Endothelial cell of umbilical vein (primary cell): Measurements from ENCODE around the gene COL18A1. TPM values are rescaled to one million over a fixed set of nuclear protein-coding genes. Genes with fewer than 3 reads are reported as not detected.

Experiments
- BruUV-seq: library from RNA; stranded (reverse); fragments of 400-500 nt; replicated peaks from 2 replicates; lab custom pipeline; 2021; lab: Mats Ljungman, UMichigan
- CTCF ChIA-PET: fragments of 300-600, 350-600 bp; sonication (Branson Sonifier 250); formaldehyde crosslinking; loops from one replicate; lab custom pipeline; 2021; ENCODE audit warnings: antibody characterized with exemption, inconsistent platforms; lab: Charles Lee
- POLR2A ChIA-PET: fragments of 300-600, 350-600 bp; sonication (Branson Sonifier 250); formaldehyde crosslinking; loops from one replicate; lab custom pipeline; 2021; ENCODE audit warnings: antibody characterized with exemption, inconsistent platforms; lab: Charles Lee
- DNase-seq: peaks from one replicate; pipeline ENCODE4 v3.0.0-alpha.2; 2011; ENCODE audit warnings: low read depth, low spot score
- FAIRE-seq: peaks from 2 replicates; lab custom pipeline; 2011; peaks lifted over from hg19 to GRCh38; lab: Jason Lieb, UNC
- H2AFZ ChIP-seq: 2 replicates; pipeline ENCODE4 v1.6.0; 2012; ENCODE audit warnings: low read depth, low read length, control low read depth, inconsistent platforms
- H3K27ac ChIP-seq: 2 replicates; pipeline ENCODE4 v1.5.1; 2011; ENCODE audit warnings: low read depth, mild to moderate bottlenecking, control low read depth, low read length, moderate library complexity; ENCODE audit not compliant: insufficient read depth
- H3K27me3 ChIP-seq, 2 experiments: 2 replicates each; pipeline versions ENCODE4 v1.6.0 to v1.6.1; 2011; ENCODE audit warnings: low read length in 2 of 2, mixed read lengths in 1 of 2; ENCODE audit not compliant: control insufficient read depth in 2 of 2, insufficient read depth in 2 of 2
- H3K36me3 ChIP-seq, 2 experiments: 2 replicates in 1 of 2; 3 replicates in 1 of 2; pipeline ENCODE4 v1.5.1; 2011; ENCODE audit warnings: low read length in 2 of 2, mild to moderate bottlenecking in 1 of 2, moderate library complexity in 1 of 2; ENCODE audit not compliant: control insufficient read depth in 2 of 2, insufficient read depth in 2 of 2; ENCODE audit errors: extremely low read depth in 1 of 2
- H3K4me1 ChIP-seq: 3 replicates; pipeline ENCODE4 v1.5.1; 2011; ENCODE audit warnings: mild to moderate bottlenecking, low read length; ENCODE audit not compliant: control insufficient read depth, insufficient read depth; ENCODE audit errors: extremely low read depth
- H3K4me2 ChIP-seq: 2 replicates; pipeline ENCODE4 v1.6.1; 2011; ENCODE audit warnings: low read length, control low read depth, mixed read lengths; ENCODE audit not compliant: insufficient read depth
- H3K4me3 ChIP-seq, 3 experiments: fragments of 200-600 bp in 1 of 3; sonication (generic), shearing (Covaris generic) in 1 of 3; replicated peaks in 1 of 3; 2 replicates each; pipeline ENCODE4 v1.5.1; 2011 to 2016; ENCODE audit warnings: control low read depth in 3 of 3, low read length in 3 of 3, mild to moderate bottlenecking in 2 of 3, inconsistent platforms in 1 of 3, low read depth in 1 of 3, moderate library complexity in 1 of 3; ENCODE audit not compliant: insufficient read depth in 1 of 3
- H3K79me2 ChIP-seq: 2 replicates; pipeline ENCODE4 v1.6.0; 2012; ENCODE audit warnings: low read length, inconsistent platforms; ENCODE audit not compliant: control insufficient read depth, insufficient read depth
- H3K9ac ChIP-seq: replicated peaks from 2 replicates; pipeline ENCODE3; 2011; ENCODE audit warnings: low read length, control low read depth; ENCODE audit not compliant: insufficient read depth; ENCODE audit errors: extremely low read depth
- H3K9me1 ChIP-seq: replicated peaks from 3 replicates; pipeline ENCODE4 v1.6.0; 2011; ENCODE audit warnings: mild to moderate bottlenecking, low read length; ENCODE audit not compliant: control insufficient read depth, insufficient read depth; ENCODE audit errors: extremely low read depth
- H3K9me3 ChIP-seq: replicated peaks from 2 replicates; pipeline ENCODE4 v1.5.1; 2012; ENCODE audit warnings: low read length, inconsistent platforms; ENCODE audit not compliant: control insufficient read depth, insufficient read depth
- H4K20me1 ChIP-seq: replicated peaks from 2 replicates; pipeline ENCODE3; 2011; ENCODE audit warnings: mild to moderate bottlenecking, low read length; ENCODE audit not compliant: control insufficient read depth, insufficient read depth; ENCODE audit errors: extremely low read depth
- CTCF ChIP-seq, 2 donors: IDR thresholded peaks; 1 replicate in 1 of 2; 2 replicates in 1 of 2; pipeline ENCODE4 v1.5.1; 2011; ENCODE audit warnings: low read length in 2 of 2, mild to moderate bottlenecking in 2 of 2, moderate library complexity in 2 of 2, control low read depth in 1 of 2, inconsistent platforms in 1 of 2, low read depth in 1 of 2; ENCODE audit not compliant: insufficient read depth in 1 of 2; ENCODE audit errors: extremely low read depth in 1 of 2
- EZH2 ChIP-seq: IDR thresholded peaks from 2 replicates; pipeline ENCODE4 v1.6.1; 2012; ENCODE audit warnings: borderline replicate concordance, low read depth, mild to moderate bottlenecking, moderate library complexity, low read length, inconsistent platforms; ENCODE audit not compliant: severe bottlenecking
- FOS ChIP-seq: IDR thresholded peaks from 2 replicates; pipeline ENCODE4 v1.6.1; 2011; ENCODE audit warnings: mild to moderate bottlenecking, low read length, moderate library complexity, borderline replicate concordance; ENCODE audit not compliant: insufficient read depth
- GATA2 ChIP-seq: IDR thresholded peaks from 2 replicates; pipeline ENCODE4 v1.7.0; 2011; ENCODE audit warnings: low read depth, mild to moderate bottlenecking, moderate library complexity, mixed read lengths, low read length; ENCODE audit not compliant: insufficient read length, insufficient read depth
- JUN ChIP-seq: IDR thresholded peaks from 2 replicates; pipeline ENCODE4 v1.6.1; 2011; ENCODE audit warnings: borderline replicate concordance, low read depth; ENCODE audit not compliant: insufficient read length, insufficient read depth
- MAX ChIP-seq: IDR thresholded peaks from 2 replicates; pipeline ENCODE4 v1.6.1; 2011; ENCODE audit not compliant: insufficient read depth, insufficient read length
- MYC ChIP-seq: IDR thresholded peaks from one replicate; pipeline ENCODE4 v1.6.1; 2011; ENCODE audit warnings: mild to moderate bottlenecking, low read depth, low read length
- POLR2A ChIP-seq: IDR thresholded peaks from 2 replicates; pipeline ENCODE4 v1.6.1; 2012; ENCODE audit warnings: low read depth, mild to moderate bottlenecking, control low read depth, low read length
- POLR2AphosphoS5 ChIP-seq: IDR thresholded peaks from 2 replicates; pipeline ENCODE4 v1.6.1; 2012; ENCODE audit warnings: low read depth, mild to moderate bottlenecking, control low read depth, low read length, moderate library complexity; ENCODE audit not compliant: insufficient read depth
- dilution Hi-C: fragments of 300-500 bp; cut with MboI; formaldehyde crosslinking; loops from one replicate; pipeline ENCODE4 v1.15.0; 2019; ENCODE audit warnings: low sequenced_read_pairs; ENCODE audit not compliant: extremely low pct_ligation_motif_present
- intact Hi-C: fragments of 100-400 bp; cut with micrococcal nuclease; formaldehyde crosslinking; loops from one replicate; pipeline ENCODE4 v1.10.0; 2022
- polyA plus RNA-seq, 4 experiments: library from polyadenylated mRNA; depleted of rRNA in 3 of 4; stranded (reverse) in 3 of 4; unstranded in 1 of 4; fragments of >200 nt; gene quantifications; 2 replicates each; pipeline versions ENCODE4 v1.2.1 to v1.2.3, GENCODE V29; 2011 to 2012; ENCODE audit warnings: missing spikeins in 1 of 4
- total RNA-seq: library from RNA; stranded (reverse); gene quantifications from 2 replicates; pipeline ENCODE4 v1.2.3, GENCODE V29; 2021

COL18A1 gene
- total and polyA plus RNA-seq, 2 donors (not counting 3 experiments of a cell fraction or from before 2014, with no cell fraction given) = 198 to 252 TPM

GRCh38 chr21:45474323-45474950 is 69.5 kb downstream of the COL18A1 start:
- FAIRE-seq (peak; percentile 61), DNase-seq (no peak)
- dilution Hi-C loops (no loop called here), intact Hi-C loops (loop anchor here (10.0 kb wide), 1 partner anchor 60 kb away; no protein-coding TSS in a partner anchor)
- H3K9me1 ChIP-seq = no peaks in the 10 kb centered on the region
- no peak overlapping the region for H2AFZ ChIP-seq
- no peak overlapping the region for H3K4me2 ChIP-seq
- H4K20me1 ChIP-seq = no peaks in the 10 kb centered on the region
- no peak overlapping the region for H3K4me3 ChIP-seq
- no peak overlapping the region for H3K9ac ChIP-seq
- no peaks in the 10 kb centered on the region for H3K27me3 ChIP-seq
- no peaks in the 10 kb centered on the region for H3K9me3 ChIP-seq
- BruUV-seq = no TSS peak
- peaks cover 20% of the 10 kb centered on the region for H3K79me2 ChIP-seq
- H3K4me1 ChIP-seq = peaks cover 28% of the 10 kb centered on the region
- CTCF ChIA-PET = no interaction called here
- H3K36me3 ChIP-seq = peaks cover 6 to 20% of the 10 kb centered on the region in 2 experiments
- no peak for TF ChIP-seq FOS
- no peak for TF ChIP-seq EZH2
- TF ChIP-seq MAX = no peak
- no peak for TF ChIP-seq GATA2
- no peak for TF ChIP-seq JUN
- TF ChIP-seq POLR2AphosphoS5 = no peak
- no peak for TF ChIP-seq MYC
- TF ChIP-seq POLR2A = no peak
- TF ChIP-seq CTCF (IDR thresholded peaks at IDR 0.05; ENCODE audit: extremely low read depth in 1 of 2, insufficient read depth in 1 of 2, low read depth in 1 of 2, low read length in 2 of 2) = no peak
- POLR2A ChIA-PET = no interaction called here
- H3K27ac ChIP-seq = no peak overlapping the region
